ENCODE data around the gene UTP25. TPM values are rescaled to one million over a fixed set of nuclear protein-coding genes. Genes with fewer than 3 reads are reported as not detected.

Gene UTP25
- total RNA-seq, 2 experiments from 2014 or later, result 6.3 to 6.5 TPM

Other genes with a start within 250 kb of the UTP25 start
- gene CAMK1G, start 244.3 kb upstream of the UTP25 start, total RNA-seq, result not detected
- gene LAMB3, start 175.5 kb upstream of the UTP25 start, total RNA-seq, result under 1 TPM; 0.78 to 0.84 TPM
- gene G0S2, start 152.6 kb upstream of the UTP25 start, total RNA-seq, result not detected
- not detected for gene HSD11B1, start 123.1 kb upstream of the UTP25 start, total RNA-seq
- gene TRAF3IP3, start 71.9 kb upstream of the UTP25 start, total RNA-seq, result 100 to 1,000 TPM; 319 to 322 TPM
- 1 to 10 TPM; 2.5 to 2.6 TPM for gene C1orf74, start 43.4 kb upstream of the UTP25 start, total RNA-seq
- gene IRF6, start 21.8 kb upstream of the UTP25 start, total RNA-seq, result under 1 TPM; 0.16 to 0.21 TPM
- not detected for gene SYT14, start 110.2 kb downstream of the UTP25 start, total RNA-seq

Data from activated CD8-positive, alpha-beta T cell treated with anti-CD3 and anti-CD28 coated beads, Interleukin-2, amount 10 ng/mL, durations not matched to agents 7 days and 5 days (primary cell).